OCI-LY1 (cell line): ENCODE measurements around the gene FYCO1.

Experiments used
- EZH2 ChIP-seq: fragments of 200-600 bp; sonication (generic), shearing (Covaris generic); IDR thresholded peaks from 2 replicates; pipeline ENCODE4 v1.8.0; 2017; ENCODE audit warnings: borderline replicate concordance, mixed run types, mild to moderate bottlenecking, antibody characterized with exemption, low read length, moderate library complexity, mixed read lengths
- TF ChIP-seq, protein P1 (sequence below): fragments of 200-600 bp; sonication (generic), shearing (Covaris generic); IDR thresholded peaks from 2 replicates; pipeline ENCODE4 v1.5.1; 2017; ENCODE audit warnings: mild to moderate bottlenecking, antibody characterized with exemption, low read length, moderate library complexity, mixed read lengths

DNA sequence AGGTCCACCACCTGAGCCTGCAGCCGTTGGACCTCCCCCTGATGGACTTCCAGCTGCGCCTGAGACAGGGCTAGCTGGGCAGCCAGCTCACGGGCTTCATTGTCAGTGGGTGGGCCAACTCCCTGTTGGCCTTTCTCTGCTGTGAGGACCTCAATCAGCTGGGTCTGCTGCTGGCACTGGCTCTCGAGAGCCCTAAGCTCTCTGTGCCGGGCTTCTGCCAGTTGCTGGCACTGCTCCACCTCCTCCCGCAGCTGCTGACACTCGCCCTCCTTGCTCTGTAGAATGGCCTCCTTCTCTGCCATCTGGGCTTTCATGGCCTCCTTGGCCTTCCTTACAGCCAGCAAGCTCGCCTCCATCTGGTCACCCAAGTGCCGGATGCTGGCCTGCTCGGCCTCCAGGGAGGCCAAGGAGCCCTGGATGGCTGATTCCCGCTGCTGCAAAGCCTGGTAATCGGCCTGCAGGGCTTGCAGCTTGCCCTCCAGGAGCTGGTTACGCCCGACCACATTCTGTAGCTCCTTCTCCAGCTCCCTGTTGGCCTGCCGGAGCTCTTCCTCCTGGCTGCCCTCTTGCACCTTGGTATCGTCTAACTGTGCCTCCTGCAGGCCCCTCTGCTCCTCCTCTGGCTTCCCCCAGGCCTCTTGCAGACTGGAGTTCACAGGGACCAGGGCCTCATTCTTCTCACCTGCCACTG is 28.5 kb downstream of the FYCO1 start:
- TF ChIP-seq, protein P1, sequence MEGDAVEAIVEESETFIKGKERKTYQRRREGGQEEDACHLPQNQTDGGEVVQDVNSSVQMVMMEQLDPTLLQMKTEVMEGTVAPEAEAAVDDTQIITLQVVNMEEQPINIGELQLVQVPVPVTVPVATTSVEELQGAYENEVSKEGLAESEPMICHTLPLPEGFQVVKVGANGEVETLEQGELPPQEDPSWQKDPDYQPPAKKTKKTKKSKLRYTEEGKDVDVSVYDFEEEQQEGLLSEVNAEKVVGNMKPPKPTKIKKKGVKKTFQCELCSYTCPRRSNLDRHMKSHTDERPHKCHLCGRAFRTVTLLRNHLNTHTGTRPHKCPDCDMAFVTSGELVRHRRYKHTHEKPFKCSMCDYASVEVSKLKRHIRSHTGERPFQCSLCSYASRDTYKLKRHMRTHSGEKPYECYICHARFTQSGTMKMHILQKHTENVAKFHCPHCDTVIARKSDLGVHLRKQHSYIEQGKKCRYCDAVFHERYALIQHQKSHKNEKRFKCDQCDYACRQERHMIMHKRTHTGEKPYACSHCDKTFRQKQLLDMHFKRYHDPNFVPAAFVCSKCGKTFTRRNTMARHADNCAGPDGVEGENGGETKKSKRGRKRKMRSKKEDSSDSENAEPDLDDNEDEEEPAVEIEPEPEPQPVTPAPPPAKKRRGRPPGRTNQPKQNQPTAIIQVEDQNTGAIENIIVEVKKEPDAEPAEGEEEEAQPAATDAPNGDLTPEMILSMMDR, result no peak
- no peak for TF ChIP-seq EZH2
